Stimulated activated CD4-positive, alpha-beta T cell treated with anti-CD3 and anti-CD28 coated beads, Interleukin-12 subunit alpha, Interleukin-12 subunit beta, amount 100 ng/mL, for 48 hours (primary cell): ENCODE results near the gene SLC34A3.

Experiments
- DNase-seq, 3 donors: peaks; one replicate each; pipeline ENCODE4 v3.0.0-alpha.2; 2020; ENCODE audit warnings: low read depth in 2 of 3, low spot score in 1 of 3

SLC34A3 gene

DNA sequence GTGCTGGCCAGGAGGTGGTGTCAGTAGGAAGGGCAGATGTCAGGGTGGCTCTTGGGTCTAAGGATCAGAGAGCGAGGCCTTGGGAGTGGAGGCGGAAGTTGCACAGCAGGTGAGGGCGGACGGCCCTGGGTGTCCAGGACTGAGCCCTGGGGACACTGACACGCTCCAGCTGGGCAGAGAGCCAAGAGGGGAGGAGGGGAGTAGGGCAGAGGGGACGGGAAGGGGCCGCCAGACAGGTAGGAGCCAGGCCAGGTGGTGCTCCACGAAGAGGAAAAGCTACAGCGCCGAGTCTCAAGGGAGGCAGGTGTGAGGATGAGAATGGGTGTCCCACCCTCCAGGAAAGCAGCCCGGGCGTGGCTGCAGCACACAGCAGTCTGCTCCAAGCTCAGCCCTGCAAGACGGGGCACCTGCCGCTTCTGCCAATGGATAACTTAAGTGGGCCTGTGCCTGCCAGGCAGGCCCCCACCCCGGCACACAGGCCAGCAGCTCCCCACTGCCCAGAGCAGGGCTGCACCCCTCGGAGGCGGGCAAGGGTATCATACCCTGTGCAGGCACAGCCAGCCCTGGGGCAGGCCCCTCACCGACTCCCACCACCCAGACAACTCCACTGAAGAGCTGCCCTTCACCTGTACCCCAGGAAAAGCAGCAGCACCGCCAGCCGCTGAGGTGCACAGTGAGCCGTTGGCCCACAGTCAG is 35.0 kb upstream of the SLC34A3 start:
- DNase-seq, result no peak

DNA sequence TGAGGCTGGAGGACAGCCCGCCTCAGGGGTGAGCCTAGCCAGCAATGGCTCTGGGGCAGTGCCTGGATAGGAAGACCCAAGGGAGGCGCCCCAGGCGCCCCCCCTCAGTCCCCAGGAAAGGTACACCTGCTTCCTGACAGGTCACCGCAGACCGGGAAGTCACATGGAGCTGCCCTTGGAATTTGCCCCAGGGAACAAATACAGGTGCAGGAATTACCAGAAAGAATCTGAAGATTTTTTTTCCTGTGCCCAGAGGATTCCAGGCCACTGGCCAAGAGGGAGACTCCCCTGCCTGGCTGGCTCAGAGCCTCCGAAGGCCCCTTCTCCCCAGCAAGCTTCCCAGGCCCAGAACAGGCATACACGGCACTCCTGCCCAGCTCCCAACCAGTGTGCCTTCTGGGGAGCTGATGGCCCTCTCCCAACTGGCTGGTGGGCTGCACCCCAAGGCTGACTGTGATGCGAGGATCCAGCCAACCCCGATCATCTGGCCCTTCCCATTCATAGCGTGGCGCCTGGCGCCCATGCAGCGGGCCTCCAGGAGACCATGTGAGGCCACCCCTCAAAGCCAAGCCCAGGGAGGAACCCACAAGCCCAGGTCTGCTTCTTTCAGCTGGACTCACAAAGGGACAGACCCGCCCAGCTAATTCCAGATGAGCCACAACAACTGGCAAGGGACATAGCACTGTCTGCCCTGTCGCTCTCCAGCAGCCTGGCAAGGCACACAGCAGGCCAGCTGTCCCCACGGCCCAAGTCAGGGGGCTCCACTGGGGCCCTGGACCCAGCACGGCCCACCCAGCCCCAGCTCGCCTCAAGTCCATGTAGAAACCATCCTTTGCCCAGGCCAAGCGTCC is 32.4 kb upstream of the SLC34A3 start:
- DNase-seq, result no peak

DNA sequence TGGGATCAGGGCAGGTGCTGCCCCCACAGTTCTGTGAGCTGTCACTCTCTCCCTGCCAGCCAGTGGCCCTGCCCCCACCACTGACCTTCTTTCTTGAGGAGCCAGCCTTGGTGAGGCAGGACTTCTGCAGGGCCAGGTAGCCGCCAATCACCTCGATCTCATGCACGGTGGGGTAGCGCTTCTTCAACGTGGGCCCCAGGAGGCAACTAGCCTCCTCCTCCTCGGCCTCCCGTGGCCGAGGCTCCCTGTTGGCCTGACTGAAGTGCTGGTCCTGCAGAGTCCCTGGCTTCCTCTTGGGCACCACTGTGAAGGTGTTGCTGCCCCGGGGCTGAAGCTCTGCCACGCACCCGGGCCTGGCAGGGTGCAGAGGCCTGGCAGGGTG is 31.8 kb upstream of the SLC34A3 start:
- no peak for DNase-seq

- DNase-seq, result no peak
Observed at GRCh38 chr9:137199411-137200121, 31.1 kb upstream of the SLC34A3 start.

- DNase-seq, result peak; percentile 96 to 99 (median 96)
Observed at GRCh38 chr9:137200311-137201204, 30.1 kb upstream of the SLC34A3 start, which contains the start of gene TPRN. Gene TPRN (minus strand): TSS chr9:137200741. CDS start chr9:137200711, 30 bp downstream.

DNA sequence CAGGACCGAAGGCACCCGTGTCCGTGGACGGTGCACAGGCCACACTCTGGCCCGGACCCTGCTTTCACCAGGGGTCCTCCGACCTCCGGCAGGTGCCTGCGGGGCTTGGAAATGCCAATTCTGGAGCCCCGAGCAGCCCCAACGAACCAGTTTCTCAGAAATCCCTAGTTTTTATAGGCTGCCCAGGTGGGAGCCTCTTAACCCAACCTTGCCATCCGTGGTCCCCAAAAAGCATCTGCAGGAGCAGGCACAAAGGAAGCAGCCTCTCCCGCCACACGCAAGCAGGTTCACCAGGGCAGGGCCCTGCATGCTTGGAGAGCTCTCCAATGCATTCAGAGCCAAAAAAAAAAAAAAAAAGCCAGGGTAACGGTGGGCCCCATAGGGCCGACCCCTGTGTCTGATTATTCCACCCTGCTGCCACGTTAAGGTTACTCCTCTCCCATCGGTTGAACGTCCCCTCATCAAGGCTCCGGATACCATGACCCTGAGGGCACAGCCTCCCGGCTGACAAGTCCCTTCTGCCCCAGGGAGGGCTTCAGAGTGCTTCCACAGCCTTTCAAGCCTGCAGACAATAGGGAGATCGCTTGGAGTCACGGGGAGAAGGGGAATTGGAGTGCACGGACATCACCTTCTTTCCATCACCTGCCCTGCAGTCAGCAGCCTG is 29.4 kb upstream of the SLC34A3 start:
- DNase-seq, result no peak

GRCh38 chr9:137202966-137203365 is 27.7 kb upstream of the SLC34A3 start:
- no peak for DNase-seq

- DNase-seq, result no peak
Observed at GRCh38 chr9:137204731-137205125, 26.0 kb upstream of the SLC34A3 start.

- DNase-seq, result peak; percentile 88 to 94 (median 94)
Observed at GRCh38 chr9:137205126-137206069, 25.3 kb upstream of the SLC34A3 start, which contains the start of the genes NDOR1 and TMEM203. Gene NDOR1 (plus strand): TSS chr9:137205700. CDS start chr9:137205778, 78 bp downstream. Gene TMEM203 (minus strand): TSS chr9:137205648. CDS start chr9:137205414, 234 bp downstream.

- DNase-seq, result no peak
Observed at GRCh38 chr9:137206602-137207001, 24.1 kb upstream of the SLC34A3 start.

- DNase-seq, result no peak
Observed at GRCh38 chr9:137211532-137211931, 19.2 kb upstream of the SLC34A3 start.

DNA sequence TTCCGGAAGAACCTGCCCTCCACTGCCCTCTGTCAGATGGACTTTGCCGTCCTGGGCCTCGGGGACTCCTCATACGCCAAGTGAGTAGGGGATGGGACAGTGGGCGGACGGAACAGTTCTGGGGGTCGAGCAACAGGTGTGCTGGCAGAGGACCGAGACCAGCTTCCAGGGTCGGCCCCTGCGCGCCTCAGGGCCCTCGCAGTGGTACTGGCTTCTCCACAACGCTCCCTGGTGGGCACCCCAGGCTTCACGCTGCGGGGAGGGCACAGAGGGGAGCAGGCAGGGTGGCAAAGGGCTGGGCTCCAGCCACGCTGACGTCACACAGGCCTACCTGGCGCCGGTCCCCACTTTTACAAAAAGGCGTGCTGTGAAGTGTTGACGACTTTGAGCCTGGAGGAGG is 18.2 kb upstream of the SLC34A3 start:
- no peak for DNase-seq

GRCh38 chr9:137213160-137214060 is 17.3 kb upstream of the SLC34A3 start:
- no peak for DNase-seq

GRCh38 chr9:137214620-137215019 is 16.1 kb upstream of the SLC34A3 start:
- no peak for DNase-seq

DNA sequence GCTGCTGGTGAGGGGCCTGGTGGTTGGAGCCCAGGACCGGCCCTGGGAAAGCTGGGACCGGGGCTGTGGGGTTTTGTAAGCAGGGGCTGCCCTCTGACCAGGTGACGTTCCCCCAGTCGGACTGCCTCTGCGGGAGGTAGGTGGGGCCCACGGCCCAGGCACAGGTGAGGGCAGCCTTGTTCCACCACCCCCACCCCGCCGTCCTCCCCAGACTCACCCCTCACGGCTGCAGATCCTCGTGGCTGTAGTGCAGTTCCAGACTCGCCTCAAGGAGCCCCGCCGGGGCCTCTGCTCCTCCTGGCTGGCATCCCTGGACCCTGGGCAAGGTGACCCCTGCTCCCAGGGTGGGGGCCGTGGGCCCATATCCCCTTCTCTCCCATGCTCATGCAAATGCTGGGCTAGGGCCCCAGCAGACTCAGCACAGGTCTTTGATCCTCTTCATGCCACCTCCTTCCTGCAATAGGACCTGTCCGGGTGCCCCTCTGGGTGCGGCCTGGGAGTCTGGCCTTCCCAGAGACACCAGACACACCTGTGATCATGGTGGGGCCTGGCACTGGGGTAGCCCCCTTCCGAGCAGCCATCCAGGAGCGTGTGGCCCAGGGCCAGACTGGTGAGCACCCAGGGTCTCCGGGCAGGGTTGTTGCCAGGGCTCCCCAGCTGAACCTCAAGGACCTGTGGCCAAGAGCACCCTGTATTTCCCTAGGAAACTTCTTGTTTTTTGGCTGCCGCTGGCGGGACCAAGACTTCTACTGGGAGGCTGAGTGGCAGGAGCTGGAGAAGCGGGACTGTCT is 15.3 kb upstream of the SLC34A3 start:
- no peak for DNase-seq

- DNase-seq, result no peak
Observed at GRCh38 chr9:137216188-137216965, 14.3 kb upstream of the SLC34A3 start.
